Esophagus squamous epithelium (tissue), 4 donors: ENCODE measurements around the gene SORL1.

ENCODE experiments used
- POLR2A ChIP-seq, 4 donors: fragments of 450-650 bp; IDR thresholded peaks; one replicate each; pipeline ENCODE4 v1.6.1; 2017; ENCODE audit warnings: antibody characterized with exemption in 4 of 4, mild to moderate bottlenecking in 4 of 4, moderate library complexity in 3 of 4
- TF ChIP-seq, protein P1 (sequence below), 6 experiments: fragments of 450-650 bp in 4 of 6; fragments of 200-600 bp in 2 of 6; sonication (generic) in 2 of 6; IDR thresholded peaks; one replicate each; pipeline ENCODE4 v1.5.1; 2016 to 2019; ENCODE audit warnings: antibody characterized with exemption in 6 of 6, mild to moderate bottlenecking in 4 of 6, moderate library complexity in 4 of 6

- TF ChIP-seq, protein P1, sequence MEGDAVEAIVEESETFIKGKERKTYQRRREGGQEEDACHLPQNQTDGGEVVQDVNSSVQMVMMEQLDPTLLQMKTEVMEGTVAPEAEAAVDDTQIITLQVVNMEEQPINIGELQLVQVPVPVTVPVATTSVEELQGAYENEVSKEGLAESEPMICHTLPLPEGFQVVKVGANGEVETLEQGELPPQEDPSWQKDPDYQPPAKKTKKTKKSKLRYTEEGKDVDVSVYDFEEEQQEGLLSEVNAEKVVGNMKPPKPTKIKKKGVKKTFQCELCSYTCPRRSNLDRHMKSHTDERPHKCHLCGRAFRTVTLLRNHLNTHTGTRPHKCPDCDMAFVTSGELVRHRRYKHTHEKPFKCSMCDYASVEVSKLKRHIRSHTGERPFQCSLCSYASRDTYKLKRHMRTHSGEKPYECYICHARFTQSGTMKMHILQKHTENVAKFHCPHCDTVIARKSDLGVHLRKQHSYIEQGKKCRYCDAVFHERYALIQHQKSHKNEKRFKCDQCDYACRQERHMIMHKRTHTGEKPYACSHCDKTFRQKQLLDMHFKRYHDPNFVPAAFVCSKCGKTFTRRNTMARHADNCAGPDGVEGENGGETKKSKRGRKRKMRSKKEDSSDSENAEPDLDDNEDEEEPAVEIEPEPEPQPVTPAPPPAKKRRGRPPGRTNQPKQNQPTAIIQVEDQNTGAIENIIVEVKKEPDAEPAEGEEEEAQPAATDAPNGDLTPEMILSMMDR (IDR thresholded peaks at IDR 0.05): no peak
- no peak for TF ChIP-seq POLR2A (IDR thresholded peaks at IDR 0.05)
Measured at GRCh38 chr11:121437686-121438078, 14.4 kb upstream of the SORL1 start.
